Activated T-helper 17 cell treated with anti-CD3 and anti-CD28 coated beads, Interleukin-2, amount 50 U/mL, for 72 hours (primary cell): Measurements from ENCODE around the gene DHX15. TPM values are rescaled to one million over a fixed set of nuclear protein-coding genes. Genes with fewer than 3 reads are reported as not detected.

ENCODE experiments used
- ATAC-seq: fragments of 150-1000 bp; cut with Tn5 transposase; replicated peaks from 2 replicates; pipeline ENCODE4 v1.10.0; 2021; ENCODE audit warnings: mild to moderate bottlenecking, moderate library complexity
- H3K27ac Mint-ChIP-seq: one replicate; pipeline ENCODE4 v1.8.0; 2022; ENCODE audit warnings: mixed read lengths
- H3K27me3 Mint-ChIP-seq: one replicate; pipeline ENCODE4 v1.8.0; 2022; ENCODE audit warnings: mixed read lengths
- H3K36me3 Mint-ChIP-seq: one replicate; pipeline ENCODE4 v1.8.0; 2022; ENCODE audit warnings: low read depth, mild to moderate bottlenecking, mixed read lengths
- H3K4me1 Mint-ChIP-seq: one replicate; pipeline ENCODE4 v1.8.0; 2022; ENCODE audit warnings: mixed read lengths
- H3K4me3 Mint-ChIP-seq: one replicate; pipeline ENCODE4 v1.8.0; 2022; ENCODE audit warnings: mild to moderate bottlenecking, mixed read lengths
- H3K9me3 Mint-ChIP-seq: one replicate; pipeline ENCODE4 v1.8.0; 2022; ENCODE audit warnings: mixed read lengths
- total RNA-seq, 2 donors: library from RNA; stranded (reverse); gene quantifications; one replicate each; pipeline ENCODE4 v1.2.3, GENCODE V29; 2022

Gene DHX15
- total RNA-seq, 2 donors from 2014 or later = 190 to 226 TPM

DNA sequence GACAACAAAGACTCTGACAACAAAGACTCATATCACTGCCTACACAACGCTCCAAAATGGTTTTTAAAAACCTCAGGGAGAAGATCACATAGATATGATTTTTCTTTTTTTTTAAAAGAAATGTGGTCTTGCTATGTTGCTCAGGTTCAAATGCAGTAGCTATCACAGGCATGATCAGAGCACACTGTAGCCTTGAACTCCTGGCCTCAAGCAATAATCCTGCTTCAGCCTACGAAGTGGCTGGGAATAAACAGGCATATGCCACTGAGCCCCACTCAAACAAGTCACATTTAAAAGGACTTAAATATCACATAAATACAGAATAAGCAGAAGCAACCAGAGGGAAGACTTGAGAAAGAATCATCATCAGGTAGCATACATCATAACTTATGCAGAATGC is 14.7 kb downstream of the DHX15 start:
- peaks cover 45% of the 10 kb centered on the region for H3K4me1 Mint-ChIP-seq
- peak overlapping the region; percentile 31 for H3K4me3 Mint-ChIP-seq

DNA sequence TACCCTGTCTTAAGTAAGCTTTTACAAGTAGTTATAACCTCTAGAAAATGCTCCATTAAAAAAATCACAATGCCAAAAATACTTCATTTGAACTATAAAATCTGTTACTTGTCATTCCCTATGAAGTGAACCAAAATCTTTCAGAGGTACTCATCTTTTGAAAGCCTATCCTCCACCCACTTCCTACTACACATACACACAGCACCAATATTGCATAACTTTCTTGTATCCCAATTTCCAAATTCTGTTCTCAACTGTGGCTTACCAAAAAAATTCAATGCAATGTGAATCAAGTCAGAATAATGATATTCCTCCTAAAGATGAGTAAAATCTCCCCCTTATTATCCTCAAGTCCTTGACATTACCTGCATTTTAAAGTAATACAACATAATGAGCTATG is 15.9 kb downstream of the DHX15 start:
- H3K36me3 Mint-ChIP-seq = peaks cover 100% of the 10 kb centered on the region
- no peak for ATAC-seq
- H3K27me3 Mint-ChIP-seq = no peaks in the 10 kb centered on the region
- no peaks in the 10 kb centered on the region for H3K9me3 Mint-ChIP-seq
- H3K4me1 Mint-ChIP-seq = peaks cover 43% of the 10 kb centered on the region
- H3K4me3 Mint-ChIP-seq = peak overlapping the region; percentile 19
- H3K27ac Mint-ChIP-seq = no peak overlapping the region

More for the DNA sequence above, 14.7 kb downstream of the DHX15 start:
- Mint-ChIP-seq H3K9me3 (no peaks in the 10 kb centered on the region), H3K36me3 (peaks cover 100% of the 10 kb centered on the region), H3K27me3 (no peaks in the 10 kb centered on the region), H3K27ac (no peak overlapping the region)
- no peak for ATAC-seq

DNA sequence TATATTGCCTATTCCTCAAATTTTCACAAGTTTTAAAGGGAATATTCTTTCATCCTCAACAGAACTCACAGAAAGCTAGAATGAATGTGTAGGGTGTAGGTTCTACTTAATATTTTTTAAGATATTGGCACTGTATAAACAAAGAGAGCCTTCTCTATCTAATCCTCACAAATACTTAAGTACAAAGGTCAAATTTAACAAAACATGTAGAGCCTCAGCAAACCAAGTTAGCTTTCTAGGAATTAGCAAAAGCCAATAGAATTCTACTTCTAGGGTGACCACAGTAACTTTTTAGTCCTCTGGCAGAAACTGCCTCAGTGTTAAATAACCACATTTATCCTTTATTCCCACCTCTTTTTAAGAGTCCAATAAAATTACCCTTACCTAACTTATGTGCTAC is 19.3 kb downstream of the DHX15 start:
- no peaks in the 10 kb centered on the region for H3K27me3 Mint-ChIP-seq
- no peaks in the 10 kb centered on the region for H3K9me3 Mint-ChIP-seq
- H3K27ac Mint-ChIP-seq = no peak overlapping the region
- no peak overlapping the region for H3K4me3 Mint-ChIP-seq
- ATAC-seq = no peak
- peaks cover 41% of the 10 kb centered on the region for H3K4me1 Mint-ChIP-seq
- H3K36me3 Mint-ChIP-seq = peaks cover 100% of the 10 kb centered on the region

DNA sequence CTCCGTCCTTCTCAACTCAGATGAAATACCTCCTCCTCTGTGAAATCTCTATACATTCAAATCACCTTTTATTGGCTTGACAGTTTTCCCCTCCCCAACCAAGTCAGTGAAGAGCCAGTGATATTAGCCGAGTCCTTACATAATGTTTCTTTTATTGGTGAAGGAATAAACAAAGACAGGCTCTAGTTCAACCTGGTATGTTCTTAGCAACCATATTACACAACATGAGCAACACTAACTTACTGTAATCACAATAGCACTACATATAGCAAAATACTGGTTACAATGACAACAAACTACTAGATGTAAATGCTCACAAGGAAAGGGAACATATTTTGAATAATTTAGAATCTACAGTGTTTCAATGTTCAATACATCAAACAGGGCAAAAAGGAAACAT is 19.9 kb downstream of the DHX15 start:
- no peaks in the 10 kb centered on the region for H3K27me3 Mint-ChIP-seq
- H3K36me3 Mint-ChIP-seq = peaks cover 99% of the 10 kb centered on the region
- H3K4me1 Mint-ChIP-seq = peaks cover 35% of the 10 kb centered on the region
- H3K9me3 Mint-ChIP-seq = no peaks in the 10 kb centered on the region
- peak overlapping the region; percentile 5 for H3K4me3 Mint-ChIP-seq
- ATAC-seq = no peak
- H3K27ac Mint-ChIP-seq = no peak overlapping the region

DNA sequence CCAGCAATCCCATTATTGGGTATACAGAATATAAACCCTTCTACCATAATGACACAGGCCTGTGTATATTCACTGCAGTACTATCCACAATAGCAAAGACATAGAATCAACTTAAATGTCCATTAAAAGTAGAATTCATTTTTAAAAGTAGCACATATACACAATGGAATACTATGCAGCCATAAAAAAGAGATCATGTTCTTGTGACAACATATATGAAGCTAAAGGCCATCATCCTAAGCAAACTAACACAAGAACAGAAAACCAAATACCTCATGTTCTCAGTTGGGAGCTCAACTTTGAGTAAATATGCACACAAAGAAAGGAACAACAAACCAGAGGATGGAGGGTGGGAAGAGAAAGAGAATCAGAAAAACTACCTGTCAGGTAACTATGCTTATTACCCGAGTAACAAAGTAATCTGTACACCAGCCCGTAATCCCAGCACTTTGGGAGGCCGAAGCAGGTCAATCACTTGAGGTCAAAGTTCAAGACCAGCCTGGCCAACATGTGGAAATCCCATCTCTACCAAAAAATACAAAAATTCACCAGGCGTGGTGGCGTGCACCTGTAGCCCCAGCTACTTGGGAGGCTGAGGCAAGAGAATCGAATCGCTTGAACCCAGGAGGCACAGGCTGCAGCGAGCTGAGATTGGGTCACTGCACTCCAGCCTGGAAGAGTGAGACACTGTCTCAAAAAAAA is 22.8 kb downstream of the DHX15 start:
- no peaks in the 10 kb centered on the region for H3K27me3 Mint-ChIP-seq
- peak overlapping the region; percentile 9 for H3K4me3 Mint-ChIP-seq
- H3K36me3 Mint-ChIP-seq = peaks cover 99% of the 10 kb centered on the region
- no peaks in the 10 kb centered on the region for H3K9me3 Mint-ChIP-seq
- H3K4me1 Mint-ChIP-seq = peaks cover 39% of the 10 kb centered on the region
- H3K27ac Mint-ChIP-seq = no peak overlapping the region
- ATAC-seq = no peak

DNA sequence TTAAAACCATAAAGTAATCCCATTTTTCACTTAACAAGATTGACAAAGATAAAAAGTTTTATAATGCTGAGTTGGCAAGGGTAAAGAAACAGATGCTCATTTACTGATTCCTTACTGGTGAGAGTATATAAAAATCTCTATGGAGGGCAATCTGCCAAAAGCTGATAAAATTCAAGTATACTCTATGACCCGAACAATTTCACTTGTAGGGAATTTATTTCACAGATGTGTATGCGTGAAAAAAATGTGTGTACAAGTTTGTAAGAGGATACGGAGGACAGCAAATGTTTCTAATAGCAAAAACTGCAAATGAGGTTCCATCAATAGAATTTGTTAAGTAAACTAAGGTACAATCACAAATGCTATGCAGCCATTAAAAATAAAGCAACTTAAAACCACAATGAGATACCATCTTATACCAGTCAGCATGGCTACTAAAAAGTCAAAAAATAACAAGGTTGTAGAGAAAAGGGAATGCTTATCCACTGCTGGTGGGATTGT is 23.4 kb downstream of the DHX15 start:
- no peak overlapping the region for H3K27ac Mint-ChIP-seq
- peaks cover 99% of the 10 kb centered on the region for H3K36me3 Mint-ChIP-seq
- H3K27me3 Mint-ChIP-seq = no peaks in the 10 kb centered on the region
- peaks cover 46% of the 10 kb centered on the region for H3K4me1 Mint-ChIP-seq
- H3K9me3 Mint-ChIP-seq = no peaks in the 10 kb centered on the region
- ATAC-seq = no peak
- peak overlapping the region; percentile 3 for H3K4me3 Mint-ChIP-seq

DNA sequence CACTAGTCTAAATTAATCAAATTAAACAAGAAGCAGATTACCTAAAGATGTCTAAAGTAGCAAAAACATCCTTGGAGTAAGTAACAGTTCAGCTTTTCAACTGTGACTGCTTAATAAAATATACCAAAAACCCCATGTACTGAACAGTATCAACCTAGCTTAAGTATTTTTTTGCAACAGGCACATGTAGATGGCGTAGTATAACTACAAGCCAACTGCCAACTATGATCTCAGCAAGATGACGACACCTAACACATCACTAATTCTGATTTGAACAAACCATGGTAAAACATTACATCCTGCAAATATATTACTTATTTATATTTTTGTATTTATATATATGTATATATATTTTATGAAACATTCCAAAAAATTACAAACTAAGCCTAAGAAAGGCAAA is 24.5 kb downstream of the DHX15 start:
- Mint-ChIP-seq H3K27ac (no peak overlapping the region), H3K27me3 (no peaks in the 10 kb centered on the region), H3K9me3 (no peaks in the 10 kb centered on the region), H3K4me3 (peak overlapping the region; percentile 44), H3K36me3 (peaks cover 99% of the 10 kb centered on the region), H3K4me1 (peaks cover 50% of the 10 kb centered on the region)
- ATAC-seq = no peak

DNA sequence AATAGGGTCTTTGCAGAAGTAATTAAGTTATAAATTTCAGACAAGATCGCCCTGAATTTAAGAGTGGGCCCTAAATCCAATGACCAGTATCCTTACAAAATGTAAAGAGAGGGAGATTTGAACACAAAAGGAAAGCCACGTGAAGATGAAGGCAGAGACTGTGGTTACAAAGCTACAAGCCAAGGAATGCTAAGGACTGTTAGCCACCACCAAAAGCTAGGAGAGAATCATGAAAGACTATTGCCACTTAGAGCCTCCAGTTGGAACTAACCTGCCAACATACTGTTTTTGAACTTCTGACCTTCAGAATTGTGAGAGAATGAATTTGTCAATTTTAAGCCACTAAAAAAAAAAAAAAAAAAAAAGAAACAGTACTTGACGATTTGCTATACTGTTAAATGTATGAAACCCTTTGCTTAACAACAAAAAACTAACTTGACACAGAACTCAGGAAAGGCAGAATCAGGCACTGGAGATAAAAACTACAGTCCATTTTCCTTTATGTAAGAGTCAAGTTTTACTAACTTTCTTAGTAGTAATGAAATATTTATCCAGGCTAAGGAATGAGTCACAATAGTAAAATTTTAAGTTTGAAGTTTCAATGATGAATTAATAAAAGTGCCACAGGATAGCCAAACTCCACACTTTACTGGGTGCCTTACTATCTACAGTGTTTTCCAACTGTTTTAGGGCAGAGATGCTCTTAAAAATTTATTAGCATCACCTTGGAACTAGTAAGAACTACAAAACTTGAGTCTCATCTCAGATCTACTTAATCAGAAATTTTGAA is 25.1 kb downstream of the DHX15 start:
- no peak for ATAC-seq
- H3K27ac Mint-ChIP-seq = no peak overlapping the region
- no peaks in the 10 kb centered on the region for H3K9me3 Mint-ChIP-seq
- H3K36me3 Mint-ChIP-seq = peaks cover 99% of the 10 kb centered on the region
- peak overlapping the region; percentile 44 for H3K4me3 Mint-ChIP-seq
- peaks cover 44% of the 10 kb centered on the region for H3K4me1 Mint-ChIP-seq
- H3K27me3 Mint-ChIP-seq = no peaks in the 10 kb centered on the region

DNA sequence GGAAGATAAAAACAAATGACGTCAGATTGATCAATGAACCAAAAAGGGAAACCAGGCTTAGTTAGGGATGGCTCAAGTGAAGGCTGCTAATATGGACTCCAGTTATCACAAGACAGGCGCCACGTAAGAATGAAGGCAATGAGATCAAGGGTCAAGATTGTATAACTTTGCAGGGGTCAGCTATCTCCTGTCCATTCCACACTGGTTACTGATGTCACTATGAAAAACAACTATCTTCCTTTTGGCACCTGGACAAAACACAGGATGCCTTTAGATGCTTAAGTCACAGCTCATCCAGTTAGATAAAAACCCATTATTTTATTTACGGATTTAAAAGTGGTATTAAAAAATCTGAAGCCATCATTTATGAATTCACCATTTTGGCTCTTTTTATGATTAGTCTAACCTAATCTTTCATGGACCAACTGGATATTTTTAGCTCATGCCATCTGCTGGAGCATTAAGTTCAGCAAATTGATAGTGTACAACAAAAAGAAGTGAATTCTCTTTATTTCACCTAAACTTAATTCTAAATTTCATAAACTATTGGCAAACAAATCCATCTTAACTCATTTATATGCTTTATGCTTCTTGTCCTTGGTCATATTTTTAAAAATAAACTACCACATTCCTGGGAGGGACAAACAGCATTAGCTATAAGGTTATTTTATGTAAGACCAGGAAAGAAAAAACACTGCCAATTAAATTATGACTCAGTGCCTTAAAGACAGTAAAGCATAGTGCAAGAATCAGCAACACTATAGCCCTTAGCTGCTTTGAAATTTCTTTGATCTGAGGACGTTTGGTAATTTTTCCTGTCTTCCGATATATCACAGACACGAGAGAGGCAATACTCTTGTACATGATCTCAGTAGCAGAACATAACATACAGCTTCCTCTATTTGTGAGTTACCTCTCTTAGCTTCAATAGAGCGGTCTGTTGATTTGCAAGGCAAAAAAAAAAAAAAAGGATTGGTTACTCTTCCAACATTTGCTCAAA is 27.0 kb downstream of the DHX15 start:
- H3K4me3 Mint-ChIP-seq = peak overlapping the region; percentile 44
- no peaks in the 10 kb centered on the region for H3K9me3 Mint-ChIP-seq
- peaks cover 99% of the 10 kb centered on the region for H3K36me3 Mint-ChIP-seq
- H3K27ac Mint-ChIP-seq = no peak overlapping the region
- no peaks in the 10 kb centered on the region for H3K27me3 Mint-ChIP-seq
- peaks cover 42% of the 10 kb centered on the region for H3K4me1 Mint-ChIP-seq
- peak; percentile 18 for ATAC-seq

DNA sequence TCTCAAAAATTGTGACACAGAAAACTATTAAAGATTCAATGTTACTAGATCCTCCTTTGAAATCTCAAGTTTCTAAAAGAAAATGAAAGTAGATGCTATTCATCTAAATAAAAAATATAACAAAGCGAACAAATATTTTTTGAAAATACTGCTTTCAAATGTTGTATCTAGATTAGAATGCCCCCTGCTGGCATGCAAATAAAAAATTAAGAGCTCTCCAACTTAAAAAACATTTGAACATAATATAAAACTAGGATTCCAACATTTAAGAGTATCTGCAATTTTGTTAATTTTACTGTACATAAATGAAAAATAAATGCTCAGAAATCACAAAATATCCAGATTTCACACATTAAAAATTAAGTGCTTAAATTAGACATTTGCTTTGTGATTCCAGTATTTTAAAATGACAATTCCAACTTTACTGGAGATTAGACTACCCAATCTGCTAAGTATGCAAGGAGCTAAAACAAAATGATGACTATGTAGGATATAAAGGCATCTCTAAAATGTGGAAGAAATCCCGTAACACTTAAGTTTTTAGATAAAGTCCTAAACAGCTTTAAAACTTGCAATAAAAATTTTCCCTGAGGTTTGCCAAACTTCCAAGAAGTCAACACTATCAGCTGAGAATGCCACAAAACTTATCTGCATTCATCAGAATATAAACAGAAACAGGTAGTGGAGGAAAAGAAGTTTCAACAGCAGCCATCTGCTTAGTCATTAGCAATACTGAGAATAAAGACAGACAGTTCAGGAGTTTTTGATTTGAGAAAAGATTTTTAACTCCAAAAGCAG is 32.7 kb downstream of the DHX15 start:
- ATAC-seq = no peak

DNA sequence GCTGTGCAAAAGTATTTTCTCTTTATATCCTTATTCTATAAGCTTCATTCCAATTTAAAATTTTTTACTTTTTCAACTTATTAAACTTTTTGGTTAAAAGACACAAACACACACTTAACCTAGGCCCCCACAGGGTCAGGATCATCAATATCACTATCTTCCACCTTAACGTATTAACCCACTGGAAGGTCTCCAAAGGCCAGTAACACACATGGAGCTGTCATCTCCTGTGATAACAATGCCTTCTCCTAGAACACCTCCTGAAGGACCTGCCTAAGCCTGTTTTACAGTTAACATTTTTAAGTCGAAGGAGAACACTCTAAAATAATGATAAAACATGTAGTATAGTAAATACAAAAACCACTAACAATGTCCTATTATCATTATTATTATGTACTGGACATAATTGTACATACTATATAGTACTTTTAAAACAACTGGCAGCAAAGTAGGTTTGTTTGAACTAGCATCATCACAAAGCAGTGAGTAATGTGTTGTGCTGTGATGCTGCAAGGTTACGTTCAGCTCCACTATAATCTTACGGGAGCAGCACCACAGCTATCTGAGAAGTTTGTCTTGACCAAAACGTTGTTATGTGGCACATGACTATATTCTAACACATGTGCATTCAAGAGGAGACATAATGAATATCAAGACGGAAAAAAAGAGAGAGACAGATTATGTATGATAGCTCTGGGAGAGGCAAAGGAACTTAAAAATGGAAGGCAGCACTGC is 33.7 kb downstream of the DHX15 start:
- H3K4me1 Mint-ChIP-seq = peaks cover 17% of the 10 kb centered on the region
- no peak for ATAC-seq

More for the DNA sequence above, 32.7 kb downstream of the DHX15 start:
- Mint-ChIP-seq H3K4me3 (no peak overlapping the region), H3K9me3 (no peaks in the 10 kb centered on the region), H3K27me3 (no peaks in the 10 kb centered on the region), H3K36me3 (peaks cover 98% of the 10 kb centered on the region), H3K4me1 (peaks cover 27% of the 10 kb centered on the region), H3K27ac (no peak overlapping the region)

DNA sequence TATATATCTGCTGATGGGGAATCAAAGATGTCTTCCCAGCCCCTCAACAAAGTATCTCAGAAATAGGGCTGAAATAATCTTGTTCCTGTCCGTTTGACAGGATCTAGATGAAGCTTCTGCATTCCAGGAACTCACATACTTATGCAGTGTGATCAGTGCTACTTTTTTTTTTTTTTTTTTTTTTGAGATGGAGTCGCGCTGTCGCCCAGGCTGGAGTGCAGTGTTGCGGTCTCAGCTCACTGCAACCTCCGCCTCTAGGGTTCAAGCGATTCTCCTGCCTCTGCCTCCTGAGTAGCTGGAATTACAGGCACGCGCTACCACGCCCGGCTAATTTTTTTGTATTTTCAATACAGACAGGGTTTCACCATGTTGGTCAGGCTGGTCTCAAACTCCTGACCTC is 36.4 kb downstream of the DHX15 start:
- H3K36me3 Mint-ChIP-seq = peaks cover 94% of the 10 kb centered on the region
- ATAC-seq = no peak
- no peaks in the 10 kb centered on the region for H3K9me3 Mint-ChIP-seq
- no peak overlapping the region for H3K27ac Mint-ChIP-seq
- H3K27me3 Mint-ChIP-seq = no peaks in the 10 kb centered on the region
- peaks cover 15% of the 10 kb centered on the region for H3K4me1 Mint-ChIP-seq
- H3K4me3 Mint-ChIP-seq = no peak overlapping the region

More for the DNA sequence above, 33.7 kb downstream of the DHX15 start:
- Mint-ChIP-seq H3K36me3 (peaks cover 94% of the 10 kb centered on the region), H3K4me3 (no peak overlapping the region), H3K27ac (no peak overlapping the region), H3K9me3 (no peaks in the 10 kb centered on the region), H3K27me3 (no peaks in the 10 kb centered on the region)
